PC-3 (cell line): ENCODE measurements around the gene DLD.

Experiments used
- EZH2 ChIP-seq: fragments of 300-600 bp; sonication (generic); IDR thresholded peaks from one replicate; pipeline ENCODE4 v1.6.1; 2017; ENCODE audit warnings: antibody characterized with exemption, mild to moderate bottlenecking, low read length; ENCODE audit not compliant: unreplicated experiment
- TF ChIP-seq, protein P1 (sequence below): fragments of 300-600 bp; sonication (generic); conservative IDR thresholded peaks from 2 replicates; pipeline ENCODE4 v1.5.1; 2017; ENCODE audit warnings: antibody characterized with exemption, low read depth, mild to moderate bottlenecking, low read length

DNA sequence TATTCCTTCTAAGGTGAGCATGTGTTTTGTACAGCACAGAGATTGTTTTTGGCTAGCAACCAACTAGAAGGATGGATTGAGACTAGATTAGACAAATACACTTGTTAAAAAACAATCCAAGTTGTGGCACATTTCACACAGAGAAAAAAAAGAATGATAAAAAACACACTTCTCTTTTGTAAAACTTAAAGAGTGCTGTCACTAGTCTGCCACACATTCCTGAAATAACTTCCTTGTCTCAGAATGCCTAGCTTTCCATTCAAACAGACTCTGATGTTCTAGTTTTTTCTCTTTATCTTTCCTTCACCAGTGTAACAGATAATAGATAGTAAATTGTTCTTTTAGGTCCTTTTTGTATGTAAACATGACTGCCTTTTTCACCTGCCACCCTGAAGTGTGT lies 11.4 kb downstream of the DLD start:
- TF ChIP-seq, protein P1, sequence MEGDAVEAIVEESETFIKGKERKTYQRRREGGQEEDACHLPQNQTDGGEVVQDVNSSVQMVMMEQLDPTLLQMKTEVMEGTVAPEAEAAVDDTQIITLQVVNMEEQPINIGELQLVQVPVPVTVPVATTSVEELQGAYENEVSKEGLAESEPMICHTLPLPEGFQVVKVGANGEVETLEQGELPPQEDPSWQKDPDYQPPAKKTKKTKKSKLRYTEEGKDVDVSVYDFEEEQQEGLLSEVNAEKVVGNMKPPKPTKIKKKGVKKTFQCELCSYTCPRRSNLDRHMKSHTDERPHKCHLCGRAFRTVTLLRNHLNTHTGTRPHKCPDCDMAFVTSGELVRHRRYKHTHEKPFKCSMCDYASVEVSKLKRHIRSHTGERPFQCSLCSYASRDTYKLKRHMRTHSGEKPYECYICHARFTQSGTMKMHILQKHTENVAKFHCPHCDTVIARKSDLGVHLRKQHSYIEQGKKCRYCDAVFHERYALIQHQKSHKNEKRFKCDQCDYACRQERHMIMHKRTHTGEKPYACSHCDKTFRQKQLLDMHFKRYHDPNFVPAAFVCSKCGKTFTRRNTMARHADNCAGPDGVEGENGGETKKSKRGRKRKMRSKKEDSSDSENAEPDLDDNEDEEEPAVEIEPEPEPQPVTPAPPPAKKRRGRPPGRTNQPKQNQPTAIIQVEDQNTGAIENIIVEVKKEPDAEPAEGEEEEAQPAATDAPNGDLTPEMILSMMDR, result no peak
- no peak for TF ChIP-seq EZH2
